Measurements from ENCODE around the gene LHFPL6.

The LHFPL6 gene

GRCh38 chr13:39296193-39296592 lies 306.8 kb downstream of the LHFPL6 start:
- no peak for DNase-seq
